Measurements from ENCODE around the gene TMEM184C.

Gene TMEM184C

DNA sequence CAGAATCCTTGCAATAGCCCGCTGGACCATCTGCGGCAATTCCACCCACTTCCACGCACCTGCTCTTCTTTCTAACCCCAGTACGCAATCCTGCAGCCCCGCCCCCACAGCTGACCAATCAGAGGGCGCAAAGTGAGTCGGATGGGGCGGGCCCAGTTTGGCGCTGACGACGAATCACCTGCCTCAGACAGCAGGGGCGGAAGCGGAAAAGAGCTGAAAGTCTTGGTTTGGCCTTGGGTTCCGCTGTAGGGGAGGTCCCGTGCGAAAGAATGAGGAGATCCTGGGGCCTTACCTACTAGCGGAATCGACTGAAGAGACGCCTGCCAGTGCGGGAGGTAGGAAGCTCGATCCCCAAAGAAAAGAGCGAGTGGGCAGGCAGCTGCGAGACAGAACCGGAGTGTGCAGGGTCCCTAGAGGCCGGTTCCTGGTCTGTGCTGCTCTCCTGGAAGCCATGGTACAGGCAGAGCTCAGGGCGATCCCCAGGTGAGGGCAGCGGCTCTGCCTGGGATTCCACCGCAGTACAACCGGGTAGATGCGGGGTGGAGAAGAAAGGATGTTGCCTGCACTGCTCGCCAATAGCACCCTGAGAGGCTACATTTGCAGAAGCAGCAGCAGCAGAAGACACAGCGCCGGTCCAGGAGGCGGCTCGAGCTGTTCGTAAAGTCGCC, at the start of gene TMEM184C:
TMEM184C (plus strand) TSS at position 225 of the 668 bp plus-strand sequence. CDS start 560 bp downstream, outside the sequence.
- H3K4me1 ChIP-seq (ENCODE audit: control insufficient read depth in 2 of 2, insufficient read depth in 2 of 2, low read length in 2 of 2): peaks cover 0 to 4% of the 10 kb centered on the region in 2 donors

GRCh38 chr4:147570616-147571015, 46.6 kb upstream of the TMEM184C start:
- H3K4me3 ChIP-seq (ENCODE audit: low read length in 2 of 2): no peak overlapping the region
- no peaks in the 10 kb centered on the region for H3K36me3 ChIP-seq (ENCODE audit: control insufficient read depth in 2 of 2, insufficient read depth in 2 of 2, low read length in 2 of 2)
- no peaks in the 10 kb centered on the region for H3K4me1 ChIP-seq (ENCODE audit: control insufficient read depth in 2 of 2, insufficient read depth in 2 of 2, low read length in 2 of 2)
- no peaks in the 10 kb centered on the region for H3K9me3 ChIP-seq (ENCODE audit: control insufficient read depth in 2 of 2, low read length in 2 of 2)
- H3K9ac ChIP-seq (ENCODE audit: low read depth in 1 of 2, low read length in 2 of 2): no peak overlapping the region
- H3K27ac ChIP-seq (ENCODE audit: low read depth in 2 of 2, low read length in 2 of 2): no peak overlapping the region
- no peaks in the 10 kb centered on the region for H3K27me3 ChIP-seq (ENCODE audit: control insufficient read depth in 2 of 2, insufficient read depth in 2 of 2, low read length in 2 of 2)

More for the DNA sequence above, at the start of gene TMEM184C:
- Histone ChIP-seq H3K9me3 (ENCODE audit: control insufficient read depth in 2 of 2, low read length in 2 of 2) (no peaks in the 10 kb centered on the region), H3K9ac (ENCODE audit: low read depth in 1 of 2, low read length in 2 of 2) (peak within 1 kb of the TSS; percentile 76 to 81), H3K27me3 (ENCODE audit: control insufficient read depth in 2 of 2, insufficient read depth in 2 of 2, low read length in 2 of 2) (peaks cover 0 to 2% of the 10 kb centered on the region in 2 donors), H3K36me3 (ENCODE audit: control insufficient read depth in 2 of 2, insufficient read depth in 2 of 2, low read length in 2 of 2) (peaks cover 0 to 5% of the 10 kb centered on the region in 2 donors), H3K4me3 (ENCODE audit: low read length in 2 of 2) (peak within 1 kb of the TSS; percentile 91 to 98), H3K27ac (ENCODE audit: low read depth in 2 of 2, low read length in 2 of 2) (peak within 1 kb of the TSS; percentile 87 to 91)

DNA sequence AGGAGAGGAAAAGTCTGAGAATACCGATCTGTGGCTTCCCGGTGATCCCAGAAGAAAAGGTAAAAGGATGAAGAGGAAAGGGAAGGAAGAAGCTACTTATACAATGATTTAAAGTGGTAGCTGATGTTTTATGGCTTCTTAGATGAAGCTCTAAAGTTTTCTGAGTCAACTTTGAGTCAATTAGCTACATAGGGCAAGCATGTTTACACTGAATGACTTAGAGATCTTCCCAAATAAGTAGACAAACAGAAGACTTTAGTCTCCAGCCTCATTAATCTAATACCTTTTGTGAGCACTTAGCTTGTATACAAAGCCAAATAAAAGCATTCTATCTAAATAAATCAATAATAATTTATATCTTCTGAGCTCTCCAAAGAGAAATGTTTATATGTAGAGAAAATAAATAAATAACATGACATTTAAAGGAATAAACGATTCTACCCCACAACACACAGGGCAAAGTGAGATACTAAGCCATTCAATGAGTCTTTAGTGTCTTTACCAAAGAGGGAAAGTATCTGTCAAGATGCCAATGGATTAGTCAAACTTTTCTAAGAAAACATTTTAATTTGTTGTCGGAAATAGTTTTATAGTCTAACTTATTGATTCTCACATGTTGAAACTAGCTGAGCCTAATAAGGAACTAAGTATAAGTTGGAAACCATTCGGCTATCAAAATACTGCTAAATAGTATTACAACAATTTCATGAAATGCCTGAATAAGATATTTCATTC, 46.0 kb upstream of the TMEM184C start:
- no peak overlapping the region for H3K9ac ChIP-seq (ENCODE audit: low read depth in 1 of 2, low read length in 2 of 2)
- H3K4me1 ChIP-seq (ENCODE audit: control insufficient read depth in 2 of 2, insufficient read depth in 2 of 2, low read length in 2 of 2): no peaks in the 10 kb centered on the region
- H3K36me3 ChIP-seq (ENCODE audit: control insufficient read depth in 2 of 2, insufficient read depth in 2 of 2, low read length in 2 of 2): no peaks in the 10 kb centered on the region
- H3K27ac ChIP-seq (ENCODE audit: low read depth in 2 of 2, low read length in 2 of 2): no peak overlapping the region
- no peak overlapping the region for H3K4me3 ChIP-seq (ENCODE audit: low read length in 2 of 2)
- H3K27me3 ChIP-seq (ENCODE audit: control insufficient read depth in 2 of 2, insufficient read depth in 2 of 2, low read length in 2 of 2): no peaks in the 10 kb centered on the region
- H3K9me3 ChIP-seq (ENCODE audit: control insufficient read depth in 2 of 2, low read length in 2 of 2): no peaks in the 10 kb centered on the region

DNA sequence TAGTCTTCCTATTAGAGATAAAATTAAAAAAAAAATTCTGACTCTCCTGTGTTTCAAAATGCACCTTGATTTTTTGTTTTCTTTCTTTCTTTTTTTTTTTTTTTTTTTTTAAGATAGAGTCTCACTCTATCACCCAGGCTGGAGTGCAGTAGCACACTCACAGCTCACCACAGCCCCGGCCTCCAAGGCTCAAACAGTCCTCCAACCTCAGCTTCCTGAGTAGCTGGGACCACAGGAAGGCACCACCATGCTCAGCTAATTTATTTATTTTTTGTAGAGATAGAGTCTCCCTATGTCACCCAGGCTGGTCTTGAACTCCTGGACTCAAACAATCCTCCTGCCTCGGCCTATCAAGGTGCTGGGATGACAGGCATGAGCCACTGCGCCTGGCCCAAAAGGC, 41.1 kb upstream of the TMEM184C start:
- H3K36me3 ChIP-seq (ENCODE audit: control insufficient read depth in 2 of 2, insufficient read depth in 2 of 2, low read length in 2 of 2): no peaks in the 10 kb centered on the region
- H3K4me3 ChIP-seq (ENCODE audit: low read length in 2 of 2): no peak overlapping the region
- H3K27me3 ChIP-seq (ENCODE audit: control insufficient read depth in 2 of 2, insufficient read depth in 2 of 2, low read length in 2 of 2): no peaks in the 10 kb centered on the region
- no peak overlapping the region for H3K9ac ChIP-seq (ENCODE audit: low read depth in 1 of 2, low read length in 2 of 2)
- no peak overlapping the region for H3K27ac ChIP-seq (ENCODE audit: low read depth in 2 of 2, low read length in 2 of 2)
- H3K4me1 ChIP-seq (ENCODE audit: control insufficient read depth in 2 of 2, insufficient read depth in 2 of 2, low read length in 2 of 2): no peaks in the 10 kb centered on the region
- no peaks in the 10 kb centered on the region for H3K9me3 ChIP-seq (ENCODE audit: control insufficient read depth in 2 of 2, low read length in 2 of 2)

DNA sequence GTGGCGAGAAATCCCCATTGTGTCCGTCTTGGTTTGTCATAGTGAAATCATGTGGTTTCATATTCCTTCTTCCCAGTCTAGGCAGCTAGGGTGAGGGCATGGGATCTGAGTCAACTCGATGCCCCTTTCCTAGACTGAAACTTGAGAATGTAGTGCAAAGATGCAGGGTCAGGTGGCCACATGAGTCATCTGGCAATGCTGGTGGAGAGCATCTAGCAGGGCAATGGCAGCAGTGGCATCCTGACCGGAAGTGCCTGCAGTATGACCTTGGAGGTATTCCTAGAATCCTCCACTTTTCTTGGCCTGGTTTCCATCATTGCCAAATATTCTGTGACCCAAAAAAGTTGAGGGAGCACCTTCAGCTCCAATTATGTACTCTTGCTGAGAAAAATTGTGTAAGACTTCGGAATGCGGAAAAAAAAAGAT, 39.1 kb upstream of the TMEM184C start:
- Histone ChIP-seq H3K27ac (ENCODE audit: low read depth in 2 of 2, low read length in 2 of 2) (no peak overlapping the region), H3K4me1 (ENCODE audit: control insufficient read depth in 2 of 2, insufficient read depth in 2 of 2, low read length in 2 of 2) (no peaks in the 10 kb centered on the region), H3K9me3 (ENCODE audit: control insufficient read depth in 2 of 2, low read length in 2 of 2) (no peaks in the 10 kb centered on the region), H3K9ac (ENCODE audit: low read depth in 1 of 2, low read length in 2 of 2) (no peak overlapping the region), H3K36me3 (ENCODE audit: control insufficient read depth in 2 of 2, insufficient read depth in 2 of 2, low read length in 2 of 2) (no peaks in the 10 kb centered on the region), H3K27me3 (ENCODE audit: control insufficient read depth in 2 of 2, insufficient read depth in 2 of 2, low read length in 2 of 2) (no peaks in the 10 kb centered on the region), H3K4me3 (ENCODE audit: low read length in 2 of 2) (no peak overlapping the region)

DNA sequence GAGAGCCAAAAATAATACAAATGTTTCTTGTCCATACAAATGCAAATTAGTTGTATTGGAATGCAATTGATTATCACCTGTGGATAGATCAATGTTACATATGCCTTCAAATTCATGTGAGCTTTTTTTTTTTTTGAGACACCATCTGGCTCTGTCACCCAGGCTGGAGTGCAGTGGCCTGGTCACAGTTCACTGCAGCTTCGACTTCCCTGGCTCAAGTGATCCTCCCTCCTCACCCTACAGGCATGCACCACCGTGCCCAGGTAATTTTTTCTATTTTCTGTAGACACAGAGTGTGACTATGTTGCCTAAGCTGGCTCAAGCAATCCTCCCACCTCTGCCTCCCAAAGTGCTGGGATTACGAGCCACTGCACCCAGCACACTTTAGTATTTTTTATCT, 38.6 kb upstream of the TMEM184C start:
- H3K4me3 ChIP-seq (ENCODE audit: low read length in 2 of 2): no peak overlapping the region
- no peaks in the 10 kb centered on the region for H3K4me1 ChIP-seq (ENCODE audit: control insufficient read depth in 2 of 2, insufficient read depth in 2 of 2, low read length in 2 of 2)
- H3K36me3 ChIP-seq (ENCODE audit: control insufficient read depth in 2 of 2, insufficient read depth in 2 of 2, low read length in 2 of 2): no peaks in the 10 kb centered on the region
- no peak overlapping the region for H3K27ac ChIP-seq (ENCODE audit: low read depth in 2 of 2, low read length in 2 of 2)
- H3K9me3 ChIP-seq (ENCODE audit: control insufficient read depth in 2 of 2, low read length in 2 of 2): no peaks in the 10 kb centered on the region
- no peaks in the 10 kb centered on the region for H3K27me3 ChIP-seq (ENCODE audit: control insufficient read depth in 2 of 2, insufficient read depth in 2 of 2, low read length in 2 of 2)
- no peak overlapping the region for H3K9ac ChIP-seq (ENCODE audit: low read depth in 1 of 2, low read length in 2 of 2)

- Histone ChIP-seq H3K9me3 (ENCODE audit: control insufficient read depth in 2 of 2, low read length in 2 of 2) (no peaks in the 10 kb centered on the region), H3K27ac (ENCODE audit: low read depth in 2 of 2, low read length in 2 of 2) (no peak overlapping the region), H3K36me3 (ENCODE audit: control insufficient read depth in 2 of 2, insufficient read depth in 2 of 2, low read length in 2 of 2) (no peaks in the 10 kb centered on the region), H3K4me1 (ENCODE audit: control insufficient read depth in 2 of 2, insufficient read depth in 2 of 2, low read length in 2 of 2) (no peaks in the 10 kb centered on the region), H3K9ac (ENCODE audit: low read depth in 1 of 2, low read length in 2 of 2) (no peak overlapping the region), H3K27me3 (ENCODE audit: control insufficient read depth in 2 of 2, insufficient read depth in 2 of 2, low read length in 2 of 2) (no peaks in the 10 kb centered on the region), H3K4me3 (ENCODE audit: low read length in 2 of 2) (no peak overlapping the region)
Measured at GRCh38 chr4:147580396-147580795, 36.8 kb upstream of the TMEM184C start.

GRCh38 chr4:147581606-147582350, 35.4 kb upstream of the TMEM184C start:
- no peaks in the 10 kb centered on the region for H3K27me3 ChIP-seq (ENCODE audit: control insufficient read depth in 2 of 2, insufficient read depth in 2 of 2, low read length in 2 of 2)
- no peaks in the 10 kb centered on the region for H3K4me1 ChIP-seq (ENCODE audit: control insufficient read depth in 2 of 2, insufficient read depth in 2 of 2, low read length in 2 of 2)
- H3K27ac ChIP-seq (ENCODE audit: low read depth in 2 of 2, low read length in 2 of 2): no peak overlapping the region
- no peak overlapping the region for H3K9ac ChIP-seq (ENCODE audit: low read depth in 1 of 2, low read length in 2 of 2)
- no peak overlapping the region for H3K4me3 ChIP-seq (ENCODE audit: low read length in 2 of 2)
- no peaks in the 10 kb centered on the region for H3K36me3 ChIP-seq (ENCODE audit: control insufficient read depth in 2 of 2, insufficient read depth in 2 of 2, low read length in 2 of 2)
- no peaks in the 10 kb centered on the region for H3K9me3 ChIP-seq (ENCODE audit: control insufficient read depth in 2 of 2, low read length in 2 of 2)

DNA sequence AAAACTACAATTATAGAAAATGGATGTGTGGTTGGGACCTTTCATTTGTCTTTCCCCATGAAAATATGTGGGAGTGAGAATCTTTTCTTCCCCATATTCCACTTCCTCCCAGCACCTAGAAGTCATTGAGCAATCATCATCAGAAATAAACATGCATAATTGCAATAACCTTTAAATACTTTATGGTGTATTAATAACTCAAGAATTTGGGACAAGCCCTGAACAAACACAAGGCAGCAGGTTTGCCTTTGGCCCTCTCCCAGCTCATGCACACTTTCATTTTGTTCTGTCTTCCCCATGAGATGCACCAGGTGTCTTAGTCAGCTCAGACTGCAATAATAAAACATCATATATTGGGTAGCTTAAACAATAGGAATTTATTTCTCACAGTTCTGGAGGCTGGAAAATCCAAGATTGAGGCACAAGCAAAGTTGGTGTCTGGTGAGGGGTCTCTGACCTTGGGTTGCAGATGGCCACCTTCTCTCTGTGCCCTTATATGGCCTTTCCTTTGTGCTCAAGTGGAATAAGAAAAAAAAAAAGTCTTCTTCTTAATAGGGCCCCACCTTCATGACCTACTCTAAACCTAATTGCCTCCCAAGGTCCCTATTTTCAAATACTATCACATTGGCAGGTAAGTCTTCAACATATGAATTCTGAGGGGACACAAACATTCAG, 34.7 kb upstream of the TMEM184C start:
- Histone ChIP-seq H3K27ac (ENCODE audit: low read depth in 2 of 2, low read length in 2 of 2) (no peak overlapping the region), H3K36me3 (ENCODE audit: control insufficient read depth in 2 of 2, insufficient read depth in 2 of 2, low read length in 2 of 2) (no peaks in the 10 kb centered on the region), H3K27me3 (ENCODE audit: control insufficient read depth in 2 of 2, insufficient read depth in 2 of 2, low read length in 2 of 2) (no peaks in the 10 kb centered on the region), H3K9ac (ENCODE audit: low read depth in 1 of 2, low read length in 2 of 2) (no peak overlapping the region), H3K4me3 (ENCODE audit: low read length in 2 of 2) (no peak overlapping the region), H3K9me3 (ENCODE audit: control insufficient read depth in 2 of 2, low read length in 2 of 2) (no peaks in the 10 kb centered on the region), H3K4me1 (ENCODE audit: control insufficient read depth in 2 of 2, insufficient read depth in 2 of 2, low read length in 2 of 2) (no peaks in the 10 kb centered on the region)
